ENCODE data around the gene PHACTR4. TPM values are rescaled to one million over a fixed set of nuclear protein-coding genes. Genes with fewer than 3 reads are reported as not detected.

Gene PHACTR4
- total and polyA plus RNA-seq, 2 of the 4 experiments (the other 2 are of a cell fraction) = 7.5 to 15.0 TPM

- Histone ChIP-seq H2BK15ac (ENCODE audit: low read depth, low read length) (no peak overlapping the region), H4K91ac (ENCODE audit: insufficient read depth, low read depth, low read length) (no peak overlapping the region), H3K27me3 (ENCODE audit: control insufficient read depth, insufficient read depth, low read length) (no peaks in the 10 kb centered on the region), H3K23ac (ENCODE audit: low read depth, low read length) (no peak overlapping the region), H3K4ac (ENCODE audit: low read depth, low read length) (no peak overlapping the region), H3K79me1 (ENCODE audit: low read depth in 1 of 2, low read length in 2 of 2) (peaks cover 3 to 50% of the 10 kb centered on the region in 2 experiments; a peak in 3 of 4 replicates), H2BK20ac (ENCODE audit: low read depth, low read length) (no peak overlapping the region), H2AFZ (replicated peaks; ENCODE audit: low read length, poor library complexity) (no peak overlapping the region), H3K9me1 (ENCODE audit: insufficient read depth, low read length) (no peaks in the 10 kb centered on the region), H3K27ac (ENCODE audit: insufficient read depth, low read length) (no peak overlapping the region), H2AK9ac (replicated peaks; ENCODE audit: low read depth, low read length, poor library complexity) (no peak overlapping the region), H2BK5ac (ENCODE audit: low read depth, low read length, poor library complexity, severe bottlenecking) (no peak overlapping the region), H2BK120ac (ENCODE audit: low read depth, low read length) (no peak overlapping the region), H4K5ac (ENCODE audit: low read depth, low read length) (no peak overlapping the region), H3K14ac (replicated peaks; ENCODE audit: low read depth, low read length) (no peak overlapping the region), H4K20me1 (ENCODE audit: insufficient read depth, low read length) (peaks cover 16% of the 10 kb centered on the region; the same call in 1 of the 2 replicates), H3K9me3 (ENCODE audit: control insufficient read depth, insufficient read depth, low read length) (no peaks in the 10 kb centered on the region), H3K36me3 (ENCODE audit: control insufficient read depth, insufficient read depth, low read length) (no peaks in the 10 kb centered on the region), H2AK5ac (ENCODE audit: low read depth, low read length) (no peak overlapping the region), H3K9ac (ENCODE audit: low read depth, low read length) (no peak overlapping the region), H3K4me1 (ENCODE audit: control insufficient read depth, insufficient read depth, low read length) (peaks cover 2% of the 10 kb centered on the region), H3K4me2 (ENCODE audit: low read depth, low read length) (no peak overlapping the region), H3K18ac (ENCODE audit: low read depth, low read length) (no peak overlapping the region), H3K56ac (ENCODE audit: extremely low read depth, insufficient read depth, low read length) (no peak overlapping the region), H4K8ac (ENCODE audit: low read depth in 2 of 2, low read length in 2 of 2) (no peak overlapping the region), H3K4me3 (ENCODE audit: insufficient read depth, low read depth, low read length) (no peak overlapping the region)
- no peak for TF ChIP-seq USF2 (IDR thresholded peaks at IDR 0.05; ENCODE audit: low read depth, low read length)
- no peak for TF ChIP-seq BHLHE40 (IDR thresholded peaks at IDR 0.05; ENCODE audit: low read depth, low read length)
- TF ChIP-seq MXI1 (IDR thresholded peaks at IDR 0.05; ENCODE audit: borderline replicate concordance, low read depth, low read length) = no peak
- no peak for TF ChIP-seq FOS (IDR thresholded peaks at IDR 0.05; ENCODE audit: low read depth, low read length)
- TF ChIP-seq NFE2L2 (IDR thresholded peaks at IDR 0.05; ENCODE audit: low read depth, low read length) = no peak
- no peak for TF ChIP-seq CTCF (conservative IDR thresholded peaks at IDR 0.05; ENCODE audit: low read depth, low read length)
- TF ChIP-seq RCOR1 (IDR thresholded peaks at IDR 0.05; ENCODE audit: insufficient replicate concordance, low read length) = no peak
- no peak for TF ChIP-seq RAD21 (IDR thresholded peaks at IDR 0.05; ENCODE audit: low read length)
- WGBS, 2 experiments (ENCODE audit: extremely low coverage in 2 of 2, insufficient read length in 1 of 2) = no CpG with 5 or more reads among the region's 2 CpGs
- CTCF ChIA-PET = interaction anchor here (0.6 to 0.7 kb wide), 2 partner anchors 107 to 213 kb away, joined by 3 read pairs; no protein-coding TSS in a partner anchor
- intact Hi-C loops (cut with micrococcal nuclease) (no loop called here), dilution Hi-C loops (cut with HindIII; ENCODE audit: low sequenced_read_pairs, unreplicated experiment) (no loop called here), in situ Hi-C loops (cut with MboI; ENCODE audit: low sequenced_read_pairs) (no loop called here)
- DNase-seq (no peak), ATAC-seq (ENCODE audit: low read depth) (no peak)
- POLR2A ChIA-PET (ENCODE audit: unreplicated experiment) = no interaction called here
- no TSS peak for BruUV-seq (replicated peaks)
Observed at GRCh38 chr1:28436211-28436769, 66.8 kb downstream of the PHACTR4 start.
